NCI-H128 (cell line): ENCODE results near the gene PROSER2.

Source experiments
- DNase-seq: peaks from one replicate; lab custom pipeline; 2025; ENCODE audit not compliant: unreplicated experiment; lab: John Stamatoyannopoulos, UW

PROSER2 gene

DNA sequence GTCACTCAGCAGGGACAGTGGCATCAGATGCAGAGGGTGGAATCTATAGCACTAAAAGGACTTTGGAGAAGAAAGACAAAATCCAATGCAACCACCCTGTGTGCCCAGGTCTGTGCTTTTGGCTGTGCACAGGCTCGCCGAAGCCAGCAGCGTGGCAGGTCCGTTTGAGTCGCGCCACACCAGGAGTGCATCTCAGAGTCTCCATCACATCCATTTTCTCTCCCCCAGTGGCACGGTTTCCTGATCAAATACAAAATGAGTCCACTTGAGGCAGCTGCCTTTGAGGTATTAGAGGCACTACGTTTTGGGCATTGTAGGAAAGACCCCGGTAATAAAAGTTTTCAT is 23.4 kb upstream of the PROSER2 start:
- DNase-seq = no peak

DNA sequence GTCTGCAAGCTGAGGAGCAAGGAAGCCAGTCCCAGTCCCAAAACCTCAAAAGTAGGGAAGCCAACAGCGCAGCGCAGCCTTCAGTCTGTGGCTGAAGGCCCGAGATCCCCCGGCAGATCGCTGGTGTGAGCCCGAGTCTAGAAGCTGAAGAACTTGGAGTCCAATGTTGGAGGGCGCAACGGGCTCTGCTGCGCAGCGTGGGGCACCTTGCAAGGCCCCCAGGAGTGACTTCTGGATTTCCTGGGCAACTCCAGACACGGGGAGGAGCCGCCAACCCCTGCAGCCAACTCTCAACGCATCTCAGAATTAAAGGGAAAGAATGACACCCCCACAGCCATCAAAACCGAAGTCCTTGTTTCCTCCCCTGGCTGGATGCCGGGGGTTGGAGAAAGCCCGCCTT is 18.8 kb upstream of the PROSER2 start:
- DNase-seq = no peak

DNA sequence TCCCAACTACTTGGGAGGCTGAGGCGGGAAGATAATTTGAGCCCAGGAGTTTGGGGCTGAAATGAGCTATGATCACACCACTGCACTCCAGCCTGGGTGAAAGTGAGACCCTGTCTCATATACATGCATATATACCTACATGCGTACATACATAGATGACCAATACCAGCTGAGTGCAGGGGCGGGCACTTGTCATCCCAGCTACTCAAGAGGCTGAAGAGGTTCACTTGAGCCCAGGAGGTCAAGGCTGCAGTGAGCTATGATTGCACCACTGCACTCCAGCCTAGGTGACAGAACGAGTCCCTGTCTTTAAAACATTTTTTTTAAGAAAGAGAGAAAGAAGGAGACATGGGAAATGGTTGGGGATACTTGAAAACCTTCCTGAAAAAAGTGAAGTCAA is 17.4 kb upstream of the PROSER2 start:
- DNase-seq = no peak

DNA sequence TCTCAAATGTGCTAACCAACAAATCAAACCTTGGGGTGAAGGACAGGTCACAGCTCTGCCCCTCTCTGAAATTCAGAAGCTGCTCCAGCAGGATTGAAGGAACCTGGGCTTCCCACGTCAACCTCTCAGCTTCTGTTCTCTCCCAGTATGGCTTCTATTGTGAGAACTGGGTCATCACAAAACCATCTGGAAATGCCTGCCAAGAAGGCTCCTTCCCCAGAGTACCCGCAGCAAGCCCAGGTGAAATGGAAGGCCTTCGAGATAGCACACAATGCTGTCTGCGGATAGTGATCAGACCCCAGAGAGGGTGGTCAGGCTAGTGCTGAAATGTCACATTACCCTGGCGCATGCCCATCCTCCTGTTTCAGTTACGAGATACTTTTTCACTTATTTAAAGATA is 16.4 kb upstream of the PROSER2 start:
- DNase-seq = no peak

DNA sequence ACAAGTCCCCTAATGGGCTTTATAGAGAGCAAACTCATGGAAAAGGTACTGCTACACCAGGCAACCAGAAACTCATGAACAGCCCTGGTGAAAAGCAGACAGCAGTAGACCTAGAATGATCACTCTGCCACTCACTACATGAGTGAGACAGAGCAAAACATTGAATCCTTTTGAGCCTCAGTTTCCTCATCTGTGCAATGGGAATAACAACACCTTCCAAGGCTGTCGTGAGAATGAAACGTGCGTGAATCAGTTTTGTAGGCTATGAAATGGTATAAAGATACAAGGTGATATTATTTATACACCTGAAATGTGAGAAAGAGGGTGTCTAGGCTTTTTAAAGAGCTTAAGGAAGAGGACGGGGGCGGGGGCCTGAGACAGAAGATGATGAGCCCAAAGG is 14.3 kb upstream of the PROSER2 start:
- DNase-seq = no peak

DNA sequence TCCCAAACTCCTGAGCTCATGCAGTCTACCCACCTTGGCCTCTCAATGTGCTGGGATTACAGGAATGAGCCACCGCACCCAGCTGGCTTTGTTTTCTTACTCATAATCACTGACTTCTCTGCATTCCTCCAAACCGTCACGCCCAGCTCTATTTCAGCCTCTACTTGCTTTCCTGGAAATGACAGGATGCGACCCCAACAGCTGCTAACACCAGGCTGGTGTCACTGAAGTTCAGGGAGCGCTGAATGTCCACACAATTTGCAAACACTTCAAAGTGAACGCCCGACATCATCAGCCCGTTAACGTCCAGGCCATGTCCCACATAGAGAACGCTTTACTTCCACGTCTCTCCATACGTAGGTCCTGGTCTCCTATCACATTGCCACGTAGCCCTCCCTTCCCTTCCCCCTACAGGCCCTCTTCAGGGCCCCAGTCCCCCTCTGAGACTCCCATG is 12.8 kb upstream of the PROSER2 start:
- DNase-seq = no peak

DNA sequence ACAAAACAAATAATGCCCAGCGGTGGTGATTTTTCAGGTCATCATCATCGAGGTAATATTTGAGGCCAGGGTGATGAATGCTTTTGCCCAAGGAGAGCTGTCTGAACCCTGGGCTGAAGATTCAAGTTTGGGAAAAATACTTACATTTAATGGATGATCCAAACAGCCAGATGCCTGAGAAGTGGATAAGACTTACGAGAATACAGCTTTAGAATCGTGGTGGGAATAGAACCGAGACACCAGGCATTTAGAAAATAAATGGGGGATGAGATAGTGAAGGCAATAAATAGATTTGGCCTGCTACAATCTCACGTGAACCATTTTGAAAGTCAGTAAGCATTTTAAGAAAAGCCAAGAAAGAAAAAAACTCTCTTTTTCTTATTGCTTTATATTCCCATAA is 12.2 kb upstream of the PROSER2 start:
- no peak for DNase-seq

DNA sequence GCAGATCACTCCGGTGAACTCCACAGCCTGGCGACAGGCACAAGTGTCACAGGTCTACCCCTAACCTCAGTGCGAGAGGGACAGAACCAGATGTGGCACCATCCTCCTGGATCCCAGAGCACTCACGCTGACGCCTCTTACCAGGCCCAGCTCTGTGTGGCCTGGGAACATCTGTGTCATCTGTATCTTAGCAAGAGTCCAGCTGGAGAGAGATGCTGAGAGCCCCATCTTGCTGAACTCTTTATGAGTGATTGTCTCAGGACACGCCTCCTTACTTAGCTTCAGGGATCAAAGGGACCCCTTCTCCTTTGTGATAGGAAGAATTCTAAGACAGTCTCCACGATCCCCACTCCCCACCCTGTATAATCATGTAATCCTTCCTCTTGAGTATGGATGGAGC is 10.0 kb upstream of the PROSER2 start:
- DNase-seq = no peak

DNA sequence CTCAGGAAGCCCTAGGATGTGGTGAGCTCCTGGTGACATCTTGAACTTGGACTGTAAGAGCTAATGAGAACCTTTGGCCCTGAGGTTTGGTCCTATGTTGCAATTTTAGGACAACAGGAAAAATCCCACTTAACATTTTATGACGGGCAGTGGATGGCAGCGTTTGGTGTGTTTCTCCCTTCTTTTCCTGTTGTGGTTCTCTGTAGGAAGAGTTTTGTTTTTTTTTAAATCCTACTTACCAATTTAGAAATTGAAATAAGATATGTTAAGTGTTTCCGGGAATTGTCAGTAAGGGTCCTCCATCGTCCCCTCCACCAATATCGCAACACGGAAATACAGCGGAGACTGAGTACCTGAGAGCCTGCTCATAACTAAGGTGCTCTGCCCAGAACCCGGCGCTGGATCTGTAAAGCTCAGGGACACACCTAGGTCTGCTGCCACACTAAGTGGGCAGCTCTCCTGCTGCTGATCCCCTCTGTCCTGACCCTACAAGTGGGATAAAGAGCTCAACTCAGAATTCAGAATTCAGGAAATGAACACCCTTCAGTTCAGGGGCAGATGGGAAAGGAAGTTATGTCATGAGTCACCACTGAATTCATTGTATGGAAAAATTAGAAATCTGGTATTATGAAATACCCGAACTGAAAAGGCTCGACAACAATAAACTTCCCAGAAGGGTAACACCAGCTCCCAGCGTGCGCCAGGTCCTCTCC is 9.1 kb upstream of the PROSER2 start:
- DNase-seq = no peak

DNA sequence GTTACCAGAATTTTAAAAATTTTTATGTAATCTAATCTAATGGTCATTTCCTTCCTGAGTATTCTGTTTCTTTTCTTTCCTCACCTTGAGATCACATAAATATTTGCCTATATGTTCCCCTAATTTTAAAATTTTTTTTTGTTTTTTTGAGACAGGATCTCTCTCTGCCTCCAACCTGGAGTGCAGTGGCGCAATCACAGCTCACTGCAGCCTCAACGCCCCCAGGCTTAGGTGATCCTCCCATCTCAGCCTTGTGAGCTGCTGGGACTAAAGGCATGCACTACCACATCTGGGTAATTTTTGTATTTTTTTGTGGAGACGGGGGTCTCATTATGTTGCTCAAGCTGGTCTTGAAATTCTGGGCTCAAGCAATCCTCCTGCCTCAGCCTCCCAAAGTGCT is 4.1 kb upstream of the PROSER2 start:
- DNase-seq = no peak

DNA sequence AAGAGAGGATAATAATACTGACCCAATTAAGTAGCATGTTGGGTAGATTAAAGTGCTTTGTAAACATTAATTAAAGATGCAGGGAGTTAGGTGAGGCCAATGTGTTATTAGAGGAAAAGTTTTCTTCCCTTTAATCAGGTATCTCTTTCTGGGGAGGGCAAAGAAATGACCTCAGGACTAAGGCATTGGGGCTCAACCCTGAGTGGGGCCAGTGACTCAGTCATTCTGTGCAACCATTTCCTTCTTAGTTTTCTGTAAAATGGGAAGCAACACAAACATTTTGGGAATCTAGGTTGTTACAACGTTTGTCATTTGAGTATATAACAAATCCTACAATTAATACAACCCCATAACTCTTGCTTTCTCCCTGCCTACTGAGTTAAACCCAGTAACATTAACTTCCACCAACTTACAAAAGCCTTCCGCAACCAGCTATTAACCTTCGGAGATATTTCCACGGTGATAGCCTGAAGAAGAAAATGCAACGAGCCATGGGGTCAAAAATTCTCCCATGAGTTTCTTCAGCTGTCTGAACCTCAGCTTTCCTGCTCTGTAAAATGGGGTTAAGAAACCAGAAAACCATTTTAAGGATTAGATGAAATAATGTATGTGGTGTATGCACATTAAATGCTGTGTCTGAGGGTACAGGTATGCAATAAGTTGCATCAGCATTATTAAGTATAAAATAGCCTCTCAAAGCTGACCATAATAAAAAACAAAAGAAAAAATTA is 965 bp upstream of the PROSER2 start:
- DNase-seq = no peak

DNA sequence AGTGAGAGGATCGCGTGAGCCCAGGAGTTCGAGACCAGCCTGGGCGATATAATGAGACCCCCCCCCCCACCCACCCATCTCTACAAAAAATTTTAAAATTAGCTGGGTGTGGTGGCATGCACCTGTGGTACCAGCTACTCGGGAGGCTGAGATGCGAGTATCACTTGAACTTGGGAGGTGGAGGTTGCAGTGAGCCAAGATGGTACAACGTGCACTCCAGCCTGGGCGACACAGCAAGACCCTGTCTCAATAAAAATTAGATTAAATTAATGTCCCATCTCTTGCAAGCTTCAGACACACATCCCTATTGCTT is 391 bp upstream of the PROSER2 start:
- DNase-seq = no peak

DNA sequence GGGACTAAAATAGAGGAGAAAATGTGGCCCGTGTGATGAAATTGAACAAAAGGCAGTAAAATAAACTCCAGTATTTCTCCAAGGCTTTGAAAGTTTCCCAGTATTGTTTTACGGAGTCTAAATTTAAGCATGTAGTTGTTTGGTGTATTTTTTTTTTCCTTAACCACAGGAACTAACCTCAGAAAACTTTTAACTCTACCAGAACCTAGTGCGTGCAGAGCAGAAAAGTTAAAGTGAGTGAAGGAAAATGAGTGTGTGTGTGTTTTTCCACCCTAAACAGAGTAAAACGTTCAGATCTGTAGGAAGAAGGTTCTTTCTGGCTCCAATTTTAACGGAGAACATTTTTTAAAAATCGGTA is 812 bp downstream of the PROSER2 start:
- no peak for DNase-seq

DNA sequence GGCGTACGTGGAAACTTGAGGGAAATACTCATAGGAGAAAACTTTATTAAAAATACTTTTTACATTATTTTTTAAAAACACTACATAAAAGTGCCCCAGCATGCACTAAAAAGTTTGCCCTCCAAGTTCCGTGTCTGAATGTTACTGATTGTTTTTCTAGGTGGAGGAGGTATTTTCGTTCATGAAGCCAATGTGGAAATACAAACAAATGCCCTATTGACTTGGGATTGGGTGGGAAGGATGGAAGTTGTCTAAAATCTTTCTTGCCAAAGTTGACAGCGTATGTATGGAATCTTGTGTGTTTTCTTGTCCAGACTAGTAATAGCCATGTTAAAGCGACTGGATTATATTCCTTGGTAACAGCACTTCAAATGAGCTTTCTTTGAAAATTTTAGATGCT is 1.2 kb downstream of the PROSER2 start:
- DNase-seq = no peak

DNA sequence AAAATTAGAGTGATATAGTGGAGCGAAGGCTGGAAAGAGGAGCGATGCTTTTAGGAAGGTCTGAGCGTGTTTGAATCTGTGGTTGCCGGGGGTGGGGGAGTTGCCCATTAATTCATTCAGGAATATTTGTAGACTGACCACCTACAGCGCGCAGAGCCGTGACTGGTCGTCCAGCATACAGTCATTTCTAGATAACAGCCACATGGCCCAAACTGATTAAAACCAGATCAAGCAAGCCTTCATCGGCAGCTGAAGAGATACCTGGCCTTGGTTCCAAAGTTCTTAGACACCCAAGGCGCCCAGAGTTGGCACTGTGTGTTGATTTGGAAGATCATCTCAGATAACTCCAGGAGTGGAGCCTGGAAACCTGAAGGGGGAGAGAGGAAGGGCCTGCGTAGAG is 1.7 kb downstream of the PROSER2 start:
- DNase-seq = no peak

DNA sequence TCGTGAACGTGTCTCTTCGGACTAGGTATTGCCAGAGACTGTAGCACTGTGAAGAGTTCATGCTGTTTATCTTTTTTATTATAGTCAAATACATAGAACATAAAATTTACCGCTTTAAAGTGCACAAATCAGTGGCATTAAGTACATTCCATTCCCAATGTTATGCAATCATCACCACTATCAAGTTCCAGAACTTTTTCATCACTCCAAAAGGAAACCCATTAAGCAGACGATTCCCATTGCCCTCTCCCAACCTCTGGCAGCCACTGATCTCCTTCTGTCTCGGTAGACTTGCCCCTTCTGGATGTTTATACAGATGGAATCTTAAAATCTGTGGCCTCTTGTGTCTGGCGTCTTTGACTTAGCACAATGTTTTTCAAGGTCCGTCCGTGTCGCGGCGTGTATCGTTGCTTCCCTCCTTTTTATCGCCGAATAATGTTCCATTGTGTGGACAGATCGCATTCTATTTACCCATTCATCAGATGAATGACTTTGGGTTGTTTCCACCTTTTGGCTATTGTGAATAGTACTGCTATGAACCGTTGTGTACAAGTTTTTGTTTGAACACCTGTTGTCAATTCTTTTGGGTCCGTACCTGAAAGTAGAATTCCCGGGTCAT is 2.7 kb downstream of the PROSER2 start:
- DNase-seq = no peak

DNA sequence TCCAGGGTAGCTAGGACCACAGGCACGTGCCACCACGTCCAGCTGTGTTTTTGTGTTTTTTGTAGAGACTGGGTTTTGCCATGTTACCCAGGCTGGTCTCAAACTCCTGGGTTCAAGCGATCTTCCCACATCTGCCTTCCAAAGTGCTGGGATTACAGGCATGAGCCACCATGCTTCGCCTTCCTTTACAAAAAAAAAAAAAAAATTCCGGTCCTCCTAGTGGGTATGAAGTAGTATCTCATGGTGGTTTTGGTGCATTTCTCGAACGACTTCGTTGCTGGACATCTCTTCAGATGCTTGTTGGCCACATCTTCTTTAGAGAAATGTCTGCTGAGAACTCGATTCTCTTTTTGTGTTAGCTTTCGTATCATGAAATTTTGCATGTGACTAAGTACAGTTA is 3.9 kb downstream of the PROSER2 start:
- DNase-seq = no peak

DNA sequence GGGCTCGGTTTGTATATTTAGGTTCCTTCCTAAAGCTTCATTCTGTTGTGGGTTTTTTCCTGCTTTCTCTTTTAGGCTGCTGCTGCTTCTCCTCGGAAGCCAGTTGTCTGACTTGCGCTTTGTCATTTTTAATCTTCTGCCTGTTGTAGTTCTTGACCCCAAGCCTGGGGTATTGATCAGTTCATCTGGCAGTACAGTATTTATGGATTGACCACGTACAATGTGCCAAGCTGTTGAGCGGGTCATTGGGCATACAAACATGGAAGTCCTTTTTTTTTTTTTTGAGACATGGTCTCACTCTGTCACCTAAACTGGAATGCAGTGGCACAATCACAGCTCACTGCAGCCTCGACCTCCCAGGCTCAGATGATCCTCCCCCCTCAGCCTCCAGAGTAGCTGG is 4.3 kb downstream of the PROSER2 start:
- DNase-seq = no peak

DNA sequence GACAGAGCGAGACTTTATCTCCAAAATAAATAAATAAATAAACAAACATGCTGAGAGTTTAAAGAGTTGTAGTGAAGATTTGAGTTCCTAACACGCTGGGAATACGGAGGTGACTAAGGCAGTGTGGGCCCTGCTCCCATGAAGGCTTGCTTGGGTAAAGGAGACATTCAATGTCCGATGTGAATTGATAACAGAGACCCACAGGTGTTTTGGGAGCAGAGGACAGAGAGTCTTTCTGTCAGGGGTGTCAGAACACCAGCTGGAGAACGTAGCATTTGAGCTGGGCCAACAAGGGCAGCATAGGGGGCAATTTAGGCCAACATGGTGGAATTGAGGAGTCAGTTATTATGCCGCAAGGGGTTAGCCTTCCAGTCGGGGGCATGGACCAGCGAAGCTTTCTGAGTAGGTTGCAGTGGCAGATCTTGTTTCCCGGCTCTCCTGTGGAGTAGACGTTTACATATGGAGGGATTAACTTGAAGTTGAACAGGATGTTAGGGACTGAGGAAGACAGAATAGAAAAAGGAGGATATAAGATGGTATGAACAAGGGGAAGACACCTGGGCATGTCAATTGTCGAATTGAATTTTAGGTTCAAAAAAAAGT is 5.6 kb downstream of the PROSER2 start:
- no peak for DNase-seq

DNA sequence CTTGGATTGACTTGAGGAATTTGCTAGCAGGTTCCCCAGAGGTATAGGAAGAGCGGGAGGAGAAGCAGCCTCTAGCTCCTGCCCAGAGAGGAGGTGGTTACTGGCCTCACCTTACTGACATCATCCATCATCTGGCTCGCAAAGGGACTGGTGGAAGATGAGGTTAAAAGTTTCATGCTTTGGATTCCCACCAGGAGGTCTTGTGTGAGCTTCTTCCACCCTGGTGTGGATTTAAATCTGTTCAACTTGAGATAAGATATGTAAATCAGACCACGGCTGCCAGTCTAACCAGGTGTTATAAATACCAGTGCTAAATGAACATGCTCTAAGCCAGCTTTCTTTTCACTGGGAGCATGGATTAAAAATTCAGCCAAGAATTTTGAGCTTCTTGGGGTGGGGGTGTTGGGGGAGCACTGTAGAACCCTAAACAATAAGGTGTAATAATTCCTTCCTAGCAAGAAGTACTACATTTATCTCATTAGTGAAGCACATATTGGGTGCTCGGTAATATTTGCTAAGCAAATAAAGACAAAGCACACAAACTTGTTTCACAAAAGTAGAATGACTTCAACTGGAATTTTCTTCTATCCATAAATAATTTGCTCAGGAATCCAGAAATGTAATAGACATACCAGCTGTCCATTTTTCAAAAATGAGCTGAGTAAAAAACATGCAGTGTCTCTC is 7.8 kb downstream of the PROSER2 start:
- DNase-seq = no peak

DNA sequence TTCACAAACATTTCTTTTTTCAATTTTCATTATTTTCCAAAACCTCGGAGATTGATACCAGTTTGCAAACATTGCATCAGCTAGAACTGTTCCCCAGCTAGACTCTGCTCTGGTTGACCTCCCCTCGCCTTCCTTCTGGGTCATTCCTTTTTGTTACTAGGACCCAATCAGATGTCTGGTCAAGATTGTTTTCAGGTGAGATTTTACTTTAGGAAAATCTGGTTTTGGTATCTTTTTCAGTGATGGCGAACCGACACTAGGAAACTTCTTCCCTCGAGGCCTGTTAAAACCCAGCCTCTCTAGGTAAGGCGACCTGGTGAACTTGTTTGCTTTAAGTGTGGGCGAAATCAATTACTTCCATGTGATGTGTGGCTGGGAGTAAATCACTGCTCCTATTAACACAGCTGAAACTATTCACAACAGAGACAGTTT is 8.4 kb downstream of the PROSER2 start:
- DNase-seq = no peak

DNA sequence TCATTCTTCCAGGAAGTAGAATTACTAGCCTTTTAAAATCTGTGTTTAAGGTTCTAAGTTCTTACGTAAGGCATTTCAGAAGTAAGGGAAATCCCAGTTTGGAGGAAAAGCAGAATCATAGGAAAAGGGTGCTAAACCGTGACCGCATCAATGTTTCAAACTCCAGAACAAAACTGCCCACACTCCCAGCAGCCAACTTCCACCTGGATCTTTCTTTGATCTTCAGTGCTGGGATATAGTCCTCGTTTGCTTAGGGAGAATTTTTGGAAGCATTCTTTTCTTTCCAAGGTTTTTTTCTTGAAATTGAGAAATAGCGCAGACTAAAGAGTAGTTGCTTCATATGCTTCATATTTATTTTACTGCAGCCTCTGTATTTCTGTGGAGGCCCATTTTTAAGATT is 8.9 kb downstream of the PROSER2 start:
- DNase-seq = no peak
